ENCODE data around the gene RPA1. TPM values are rescaled to one million over a fixed set of nuclear protein-coding genes. Genes with fewer than 3 reads are reported as not detected.

RPA1 gene
- total RNA-seq, 1 donor from 2014 or later = 46.0 TPM

DNA sequence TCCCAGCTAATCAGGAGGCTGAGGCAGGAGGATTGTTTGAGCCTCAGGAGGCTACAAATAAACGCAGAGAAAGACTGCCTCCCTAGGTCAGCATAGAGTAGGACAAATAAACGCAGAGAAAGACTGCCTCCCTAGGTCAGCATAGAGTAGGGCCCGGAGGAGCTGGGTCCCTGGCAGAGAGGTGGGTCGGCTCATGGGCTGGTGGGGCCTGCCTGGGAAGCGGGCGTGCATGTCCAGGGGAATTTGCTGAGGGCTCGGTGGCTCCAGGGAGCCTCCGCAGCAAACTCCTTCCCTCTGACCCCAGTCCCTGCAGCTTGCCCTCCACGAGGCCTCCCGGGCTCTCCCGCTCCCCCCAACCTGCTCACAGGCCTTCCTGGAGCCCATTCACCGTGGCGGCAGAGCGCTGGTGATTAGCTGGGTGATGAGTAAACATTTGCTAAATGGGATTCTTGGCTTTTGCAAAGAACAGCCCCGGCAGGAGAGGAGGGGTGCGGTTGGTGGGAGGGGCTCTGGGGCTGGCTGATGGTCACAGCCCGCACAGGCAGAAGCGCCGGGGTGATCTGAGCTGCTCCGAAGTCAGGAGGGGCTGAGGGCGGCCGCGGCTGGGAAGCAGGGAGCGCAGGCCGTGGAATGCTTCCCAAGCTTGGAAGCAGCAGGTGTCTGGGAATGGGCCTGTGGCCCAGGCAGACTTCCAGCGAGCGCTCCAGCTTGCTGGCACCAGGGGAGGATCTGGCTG lies 102.2 kb downstream of the RPA1 start:
- ATAC-seq (peak; percentile 68), DNase-seq (peak; percentile 76)
- intact Hi-C loops (cut with micrococcal nuclease) = no loop called here

DNA sequence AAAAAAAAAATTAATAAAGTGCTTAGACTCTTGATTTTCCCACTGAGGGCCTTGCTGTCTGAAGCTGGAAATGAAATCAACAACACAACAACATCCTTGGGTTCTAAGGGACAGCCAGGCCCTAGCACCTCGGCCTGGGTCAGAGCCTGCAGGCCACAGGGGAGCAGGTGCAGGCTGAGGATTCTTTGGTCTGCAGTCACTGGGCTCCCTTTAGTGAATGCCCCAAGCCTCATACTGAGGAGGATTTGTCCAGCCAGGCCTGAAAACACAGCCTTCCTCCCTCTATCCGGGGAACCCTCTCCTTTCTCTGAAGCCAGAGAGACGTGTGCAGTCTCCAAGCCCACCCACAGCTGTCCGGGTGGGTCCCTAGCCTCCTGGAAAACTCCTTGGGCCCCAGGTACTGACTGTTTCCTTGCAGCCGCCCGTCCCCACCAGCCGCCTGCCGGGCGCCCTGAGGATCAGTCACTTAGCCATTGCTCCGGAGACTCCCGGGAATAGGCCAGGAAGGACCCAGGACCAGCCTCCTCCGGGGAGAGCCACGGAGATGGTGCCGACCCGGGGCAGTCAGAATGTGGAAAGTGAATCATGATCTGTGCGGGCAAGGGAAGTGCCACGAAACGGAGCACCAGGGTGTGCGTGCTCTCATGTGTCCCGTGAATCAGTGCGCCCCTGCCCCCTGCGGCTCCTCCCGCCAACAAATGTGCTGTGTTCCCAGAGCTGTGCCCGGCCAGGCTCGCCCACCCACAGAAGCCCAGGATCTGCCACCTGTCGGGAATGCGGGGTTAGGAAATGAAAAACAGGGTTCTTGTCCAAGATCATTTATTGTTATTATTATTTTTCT lies 104.3 kb downstream of the RPA1 start:
- no peak for ATAC-seq
- intact Hi-C loops (cut with micrococcal nuclease) = no loop called here

DNA sequence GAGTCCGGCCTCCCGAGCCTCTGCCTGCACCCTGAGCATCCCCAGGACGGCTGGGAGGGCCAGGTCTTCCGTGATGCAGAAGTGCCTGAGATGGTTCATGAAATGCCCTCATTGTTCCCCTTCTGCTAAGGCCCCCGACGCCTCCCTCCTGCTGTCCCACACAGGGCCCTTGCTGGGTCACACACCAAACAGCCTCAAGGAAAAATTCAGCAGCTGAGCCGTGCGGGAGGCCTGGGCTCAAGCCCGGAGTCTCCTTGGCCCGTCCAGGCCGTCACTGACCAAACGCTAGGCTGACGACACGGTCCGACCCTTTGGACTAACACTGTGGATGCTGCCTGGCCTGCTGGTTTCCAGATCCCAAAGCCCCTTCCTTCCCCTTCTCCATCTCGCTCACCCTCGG lies 105.1 kb downstream of the RPA1 start:
- DNase-seq (no peak), ATAC-seq (no peak)
- intact Hi-C loops (cut with micrococcal nuclease) = no loop called here

More for the DNA sequence above, 104.3 kb downstream of the RPA1 start:
- no peak for DNase-seq

DNA sequence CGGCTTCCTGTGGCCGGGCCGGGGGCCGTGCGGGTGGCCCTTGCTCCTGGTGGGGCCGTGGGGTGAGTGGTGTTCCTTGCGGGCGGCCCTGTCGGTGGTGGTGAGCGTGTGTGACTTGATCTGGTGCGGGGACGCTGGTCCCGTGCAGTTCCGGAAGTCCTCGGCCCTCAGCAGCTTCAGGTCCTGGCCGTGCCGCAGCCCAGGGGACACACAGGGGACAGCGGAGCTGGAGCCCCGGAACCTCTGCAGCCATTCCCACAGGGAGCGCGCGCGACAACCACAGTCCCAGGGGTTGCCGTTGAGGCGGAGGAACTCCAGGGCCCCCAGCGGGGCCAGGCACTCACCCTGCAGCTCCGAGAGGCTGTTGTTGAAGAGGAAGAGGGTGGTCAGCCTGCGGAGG lies 107.0 kb downstream of the RPA1 start:
- intact Hi-C loops (cut with micrococcal nuclease) = no loop called here
- DNase-seq (no peak), ATAC-seq (no peak)

DNA sequence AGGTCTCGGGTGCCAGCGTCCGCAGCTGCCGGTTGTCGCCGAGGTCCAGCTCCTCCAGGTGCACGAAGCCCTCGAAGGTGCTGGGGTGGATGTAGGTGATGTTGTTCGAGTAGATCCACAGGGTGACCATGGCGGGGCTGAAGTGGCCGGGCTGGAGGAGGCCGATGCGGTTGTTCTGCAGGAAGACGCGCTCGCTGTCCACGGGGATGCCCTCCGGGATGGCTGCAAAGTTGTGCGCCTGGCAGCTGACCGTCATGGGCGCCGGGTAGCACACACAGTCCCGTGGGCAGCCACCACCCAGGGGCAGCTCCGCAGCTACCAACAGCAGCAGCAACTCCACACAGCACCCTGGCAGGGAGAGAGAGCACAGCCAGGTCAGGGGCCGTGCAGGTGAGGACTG lies 107.7 kb downstream of the RPA1 start:
- DNase-seq = no peak
- no peak for ATAC-seq
- intact Hi-C loops (cut with micrococcal nuclease) = no loop called here

DNA sequence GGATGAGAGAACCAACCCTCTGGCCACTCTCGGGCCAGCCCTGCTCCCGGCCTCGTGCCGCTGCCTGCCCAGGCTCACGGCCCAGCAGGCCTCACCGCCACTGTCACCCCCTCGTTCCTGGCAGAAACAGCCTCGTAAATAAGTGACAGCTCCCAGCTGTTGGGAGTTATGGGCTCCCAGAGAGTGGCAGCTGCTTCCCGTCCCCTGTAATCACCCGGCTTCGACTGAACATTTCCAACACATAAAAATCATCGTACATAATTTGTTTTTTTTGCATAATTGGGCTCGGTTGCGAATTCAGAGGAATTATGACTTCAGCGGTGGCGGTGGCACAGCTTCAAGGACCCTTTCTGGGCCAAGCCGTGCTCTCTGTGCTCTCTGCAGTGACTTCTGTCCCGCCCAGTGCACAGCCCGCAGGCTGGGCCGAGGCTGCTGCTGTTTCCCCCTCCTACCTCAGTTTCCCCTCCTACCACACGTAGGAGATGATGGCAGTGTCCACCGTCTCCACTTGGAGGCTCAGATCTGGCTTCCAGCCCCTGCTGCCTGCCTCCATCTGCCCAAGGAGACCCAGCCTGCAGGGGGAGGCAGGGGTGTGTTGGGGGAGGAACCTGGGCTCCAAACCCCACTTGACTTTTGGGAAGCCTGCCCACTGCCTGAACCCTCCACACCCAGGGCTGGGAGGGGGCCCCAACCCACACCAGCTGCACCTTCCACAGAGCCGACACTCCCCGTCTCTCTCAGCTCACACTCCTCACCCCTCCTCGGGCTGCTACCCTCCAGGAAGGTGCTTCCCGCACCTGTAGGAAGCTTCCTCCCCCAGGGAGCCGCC lies 110.4 kb downstream of the RPA1 start:
- ATAC-seq = peak; percentile 41
- intact Hi-C loops (cut with micrococcal nuclease) = no loop called here
- DNase-seq = no peak

DNA sequence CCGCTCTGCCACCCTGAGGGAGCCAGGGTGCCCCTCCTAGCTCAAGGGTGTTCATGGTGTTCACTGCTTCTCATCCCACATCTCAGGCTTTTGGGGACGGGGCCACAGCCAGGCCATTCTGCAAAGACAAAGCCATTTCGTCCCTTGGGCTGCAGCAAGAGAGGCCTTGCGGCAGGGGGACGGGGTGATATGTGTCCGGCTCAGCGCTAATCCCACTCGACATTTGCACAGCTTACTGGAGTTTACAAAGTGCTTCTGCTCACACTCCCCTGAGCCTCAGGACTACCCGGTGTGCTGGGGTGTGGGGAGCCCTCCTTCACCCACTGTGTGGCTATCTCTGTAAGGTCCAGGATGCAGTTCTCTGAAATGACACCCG lies 111.0 kb downstream of the RPA1 start:
- intact Hi-C loops (cut with micrococcal nuclease) = no loop called here
- no peak for ATAC-seq

DNA sequence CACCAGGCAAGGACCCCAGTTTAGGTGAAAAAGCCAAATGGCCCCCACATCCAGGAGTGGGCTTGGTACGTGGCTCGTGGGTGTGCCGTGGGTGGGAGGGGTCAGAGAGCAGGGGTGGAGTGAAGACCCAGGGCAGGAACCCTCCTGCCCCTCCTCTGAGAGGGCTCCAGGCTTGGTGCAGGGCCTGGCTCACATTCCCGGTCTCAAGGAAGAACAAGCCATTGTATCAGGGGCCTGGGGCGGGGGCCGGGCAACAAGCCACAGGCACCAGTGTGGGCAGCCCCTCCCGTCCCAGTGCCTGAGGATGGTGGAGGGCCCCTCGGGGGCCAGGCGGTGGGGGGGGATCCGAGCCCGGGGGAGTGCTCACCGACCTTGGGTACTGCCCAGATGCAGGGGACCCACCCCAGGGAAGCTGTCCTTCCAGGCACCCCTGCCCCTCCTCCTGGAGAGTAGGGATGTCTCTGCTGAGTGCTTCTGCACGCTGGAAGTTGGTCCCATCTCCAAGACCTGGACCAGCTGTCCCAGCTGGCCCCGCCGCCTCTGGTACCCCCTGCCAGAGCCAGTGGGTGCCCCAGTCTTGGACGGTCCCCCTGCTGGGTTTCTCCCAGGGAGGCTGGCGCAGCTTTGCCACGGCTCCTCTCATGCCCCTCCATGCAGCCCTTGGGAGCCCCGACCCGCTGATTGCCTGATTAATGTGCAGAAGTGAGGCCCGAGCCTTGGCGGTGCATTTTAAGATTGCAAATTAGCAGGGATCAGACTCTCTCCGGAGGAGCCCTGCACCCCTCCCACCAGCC lies 111.7 kb downstream of the RPA1 start:
- no peak for DNase-seq
- intact Hi-C loops (cut with micrococcal nuclease) = no loop called here
- ATAC-seq = no peak

More for the DNA sequence above, 111.0 kb downstream of the RPA1 start:
- no peak for DNase-seq

DNA sequence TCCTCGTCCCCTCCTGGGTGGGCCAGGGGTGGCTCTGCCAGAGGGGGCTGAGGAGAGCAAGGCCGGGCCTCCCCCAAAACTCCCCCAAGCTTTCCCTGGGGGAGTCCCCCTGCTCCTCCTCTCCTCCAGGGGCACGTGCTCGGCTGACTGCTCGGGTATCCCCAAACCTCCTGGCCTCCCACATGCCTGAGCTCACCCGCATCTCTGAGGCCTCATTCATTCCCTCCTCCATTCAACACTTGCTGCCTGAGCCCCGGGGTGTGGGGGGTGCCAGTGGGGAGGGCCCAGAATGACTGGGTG lies 112.2 kb downstream of the RPA1 start:
- intact Hi-C loops (cut with micrococcal nuclease) = no loop called here
- DNase-seq (no peak), ATAC-seq (no peak)

DNA sequence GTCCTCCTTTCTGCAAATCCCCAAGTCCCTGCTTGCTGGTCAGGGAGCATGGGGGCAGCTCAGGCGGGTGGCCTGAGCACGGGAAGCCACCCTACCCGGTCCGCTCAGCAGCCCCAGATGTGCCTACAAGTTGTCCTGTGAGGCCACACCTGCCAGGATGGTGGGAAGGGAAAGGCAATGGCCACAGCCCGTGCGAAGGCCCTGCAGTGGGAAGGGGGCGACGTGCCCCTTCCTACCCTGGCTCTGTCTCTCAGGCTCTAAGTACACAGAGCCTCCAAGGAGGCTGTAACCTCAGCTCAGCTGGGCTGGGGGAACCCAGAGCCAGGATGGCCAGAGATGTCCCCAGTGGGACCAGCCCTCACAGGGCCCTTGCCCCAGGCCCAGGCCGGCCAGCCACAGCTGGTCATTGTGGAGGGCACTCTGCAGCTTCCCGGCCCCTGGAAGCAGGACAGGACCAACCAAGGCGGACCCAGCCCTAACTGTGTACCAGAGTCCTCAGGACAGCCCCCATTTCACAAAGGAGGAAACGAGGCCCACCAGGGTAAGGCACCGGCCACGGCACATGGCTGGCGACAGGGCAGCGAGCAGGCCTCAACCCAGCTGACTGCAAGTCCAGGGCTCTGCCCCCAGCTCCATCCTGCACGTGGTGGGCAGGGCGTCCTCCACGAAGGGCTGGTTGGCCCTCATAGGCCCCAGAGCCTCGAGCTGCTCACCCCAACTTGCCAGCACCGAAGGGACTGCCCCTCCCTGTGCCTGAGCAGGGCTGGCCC lies 113.0 kb downstream of the RPA1 start:
- ATAC-seq = no peak
- no peak for DNase-seq
- intact Hi-C loops (cut with micrococcal nuclease) = no loop called here

DNA sequence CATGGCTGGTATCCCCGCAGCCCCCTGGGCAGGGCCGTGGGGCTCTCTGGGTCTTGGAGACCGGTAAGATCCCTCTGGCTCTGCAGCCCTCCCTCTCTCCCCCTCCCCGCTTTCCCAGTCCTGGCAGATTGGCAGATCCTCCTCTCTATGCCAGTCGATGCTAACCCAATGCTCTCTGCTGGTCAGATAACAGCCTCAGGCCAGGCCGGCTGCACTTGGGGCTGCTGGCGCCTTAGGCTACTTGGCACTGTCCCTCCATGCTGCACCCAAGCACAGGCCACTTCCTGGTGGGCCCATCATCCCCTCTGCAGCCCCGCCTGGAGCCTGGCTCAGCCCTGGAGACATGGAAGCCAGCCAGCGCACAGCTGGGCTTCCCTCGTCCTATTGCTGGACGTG lies 113.6 kb downstream of the RPA1 start:
- intact Hi-C loops (cut with micrococcal nuclease) = no loop called here
- DNase-seq (no peak), ATAC-seq (no peak)

DNA sequence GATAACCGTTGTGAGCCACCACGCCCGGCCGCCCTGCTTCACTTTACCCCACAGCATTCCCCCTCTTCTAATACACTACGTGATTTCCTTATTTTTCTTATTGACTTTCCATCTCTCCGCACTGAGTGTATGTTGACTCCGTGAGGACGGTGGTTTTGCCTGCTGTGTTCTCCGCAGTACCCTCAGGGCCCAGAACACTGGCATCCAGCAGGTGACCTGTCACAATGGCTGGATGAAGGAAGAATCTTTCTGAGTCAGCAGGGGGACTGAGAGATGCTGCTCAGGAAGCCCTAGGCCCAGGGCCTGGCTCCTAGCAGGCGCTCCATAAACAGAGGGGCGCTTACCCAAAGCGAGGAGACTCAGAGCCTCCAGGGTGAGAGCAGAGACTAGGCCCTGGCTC lies 115.8 kb downstream of the RPA1 start:
- ATAC-seq (no peak), DNase-seq (no peak)
- intact Hi-C loops (cut with micrococcal nuclease) = no loop called here

DNA sequence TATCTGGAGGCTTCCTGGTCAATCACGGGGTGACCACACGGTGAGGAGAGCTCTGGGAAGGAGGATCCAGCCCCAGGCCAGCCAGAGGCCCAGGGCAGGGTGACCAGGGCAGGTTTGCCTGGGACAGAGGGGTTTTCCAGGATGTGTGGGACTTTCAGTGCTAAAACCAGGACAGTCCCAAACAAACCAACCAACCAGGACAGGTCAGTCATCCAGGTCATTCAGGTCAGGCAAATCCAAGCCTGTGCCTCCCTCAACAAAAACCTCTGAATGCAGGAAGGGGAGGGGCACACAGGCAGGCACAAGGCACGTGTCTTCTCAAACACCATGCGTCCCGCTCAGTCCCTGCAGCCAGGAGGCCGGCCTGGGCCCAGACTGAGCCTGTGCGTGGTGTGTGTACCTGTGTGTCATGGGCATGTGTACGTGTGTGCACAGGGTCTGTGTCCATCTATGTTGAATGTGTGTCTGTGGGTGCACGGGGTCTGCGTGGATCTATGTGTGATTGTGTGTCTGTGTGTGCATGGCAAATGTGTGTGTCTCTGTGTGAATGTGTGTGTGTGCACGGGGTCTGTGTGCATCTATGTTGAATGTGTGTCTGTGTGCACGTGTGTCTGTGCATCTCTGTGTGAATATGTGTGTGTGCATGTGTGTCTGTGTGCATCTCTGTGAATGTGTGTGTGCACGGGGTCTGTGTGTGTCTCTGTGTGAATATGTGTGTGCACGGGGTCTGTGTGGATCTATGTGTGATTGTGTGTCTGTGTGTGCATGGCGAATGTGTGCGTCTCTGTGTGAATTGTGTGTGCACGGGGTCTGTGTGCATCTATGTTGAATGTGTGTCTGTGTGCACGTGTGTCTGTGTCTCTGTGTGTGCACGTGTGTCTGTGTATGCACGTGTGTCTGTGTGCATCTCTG lies 116.5 kb downstream of the RPA1 start:
- intact Hi-C loops (cut with micrococcal nuclease) = no loop called here
- ATAC-seq = no peak
- no peak for DNase-seq

DNA sequence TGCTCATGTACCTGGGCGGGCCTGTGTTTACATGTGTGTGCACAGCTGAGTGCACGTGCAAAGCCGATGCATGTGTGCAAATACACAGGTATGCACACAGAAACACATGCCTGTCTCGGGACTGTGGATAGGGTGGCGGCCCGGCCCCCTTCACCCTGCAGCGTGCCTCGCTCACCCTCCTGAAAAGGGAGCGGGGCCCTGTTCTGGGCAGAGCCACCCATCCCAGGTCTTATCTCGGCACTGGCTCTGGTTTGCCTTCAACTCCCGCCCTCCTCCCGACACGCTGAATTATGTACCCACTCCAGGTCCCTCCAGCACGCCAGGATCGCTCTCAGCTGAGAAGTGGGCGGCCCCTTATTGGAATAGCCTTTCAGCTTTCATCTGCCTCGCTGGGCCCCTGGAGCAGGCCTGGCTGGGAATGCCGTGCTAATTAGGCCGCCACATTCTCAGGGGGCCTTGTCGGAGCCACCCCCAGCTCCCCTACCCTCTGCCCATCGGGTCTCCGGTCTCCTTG lies 117.5 kb downstream of the RPA1 start:
- ATAC-seq (peak; percentile 96), DNase-seq (peak; percentile 83)
- intact Hi-C loops (cut with micrococcal nuclease) = no loop called here

DNA sequence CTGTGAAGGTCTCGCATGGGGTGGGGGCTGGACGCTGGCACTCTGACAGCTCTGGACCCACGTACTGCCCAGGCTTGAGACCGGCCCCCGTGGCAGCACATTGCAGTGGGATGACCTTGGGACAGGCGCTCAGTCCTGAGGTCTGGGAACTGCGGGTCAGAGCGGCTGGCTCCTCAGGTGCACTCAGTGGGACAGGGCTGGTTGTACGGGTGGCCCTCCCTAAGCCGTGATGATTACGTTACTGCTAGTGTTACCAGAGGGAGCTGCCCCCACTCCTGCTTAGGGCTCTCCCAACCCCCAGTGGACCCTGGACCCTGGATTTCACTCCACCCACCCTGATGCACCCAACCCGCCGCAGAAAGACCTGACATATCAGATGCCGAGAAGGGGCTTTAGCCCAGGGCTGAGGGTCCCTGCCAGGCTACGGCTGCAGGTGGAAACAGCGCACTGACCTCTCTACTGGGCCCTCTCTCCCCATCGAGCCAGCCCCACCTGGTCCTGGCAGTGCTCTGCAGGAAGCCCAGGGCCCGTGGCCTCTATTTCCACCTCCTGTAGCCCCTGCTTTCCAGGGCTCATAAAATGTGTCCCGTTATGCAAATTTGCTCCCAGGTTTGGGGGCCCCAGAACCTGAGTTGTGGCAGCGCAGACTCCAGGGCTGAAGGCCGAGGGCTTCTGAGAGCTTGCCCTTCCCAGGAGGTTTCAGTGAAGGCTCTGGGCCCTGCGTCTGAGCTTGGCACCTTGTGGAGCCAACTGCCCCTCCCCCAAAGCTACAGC lies 118.1 kb downstream of the RPA1 start:
- ATAC-seq (peak; percentile 76), DNase-seq (peak; percentile 56)
- intact Hi-C loops (cut with micrococcal nuclease) = no loop called here

DNA sequence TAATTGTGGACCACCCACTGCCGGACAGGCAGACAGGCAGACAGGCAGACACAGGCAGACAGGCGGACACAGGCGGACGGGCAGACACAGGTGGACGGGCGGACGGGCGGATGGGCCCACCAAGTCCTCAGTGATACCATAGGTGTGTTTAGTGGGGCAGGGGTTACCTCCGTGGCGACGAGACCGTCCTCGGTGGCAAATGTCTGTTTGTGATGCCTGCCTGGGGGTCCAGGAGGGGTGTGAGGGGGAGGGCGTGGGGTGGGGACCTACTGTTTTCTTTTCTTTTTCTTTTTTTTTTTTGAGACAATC lies 118.7 kb downstream of the RPA1 start:
- no peak for DNase-seq
- intact Hi-C loops (cut with micrococcal nuclease) = no loop called here
- no peak for ATAC-seq
